OCI-LY3 (cell line): Measurements from ENCODE around the gene ATG7.
A peak's percentile ranks its signal among the peaks of the same experiment; 100 is the strongest.

Experiments
- H2AFZ ChIP-seq: fragments of 200-600, 300-600 bp; shearing (Covaris generic); 2 replicates; pipeline ENCODE4 v1.6.0; 2014; ENCODE audit warnings: antibody characterized with exemption, low read depth, low read length
- H3K27ac ChIP-seq: fragments of 200-600, 300-600 bp; sonication (generic); 2 replicates; pipeline ENCODE4 v1.5.1; 2014; ENCODE audit warnings: mild to moderate bottlenecking, low read length, moderate library complexity, mixed read lengths
- H3K27me3 ChIP-seq: fragments of 200-600, 300-600 bp; sonication (generic); 2 replicates; pipeline ENCODE4 v1.6.1; 2014; ENCODE audit warnings: low read depth, low read length, mixed read lengths
- H3K36me3 ChIP-seq: fragments of 200-600, 300-600 bp; sonication (generic); replicated peaks from 2 replicates; pipeline ENCODE3; 2014; ENCODE audit warnings: low read depth, low read length, mixed read lengths
- H3K4me1 ChIP-seq: fragments of 300-600, 200-600 bp; sonication (generic); 2 replicates; pipeline ENCODE4 v1.6.1; 2014; ENCODE audit warnings: low read length, mixed read lengths
- H3K4me2 ChIP-seq: fragments of 200-600, 300-600 bp; sonication (generic); 2 replicates; pipeline ENCODE4 v1.6.1; 2014; ENCODE audit warnings: low read length, mixed read lengths
- H3K4me3 ChIP-seq: fragments of 300-600, 200-600 bp; sonication (generic); 2 replicates; pipeline ENCODE4 v1.5.1; 2014; ENCODE audit warnings: antibody characterized with exemption, mild to moderate bottlenecking, low read length, moderate library complexity
- H3K79me2 ChIP-seq: fragments of 300-600, 200-600 bp; shearing (Covaris generic); 2 replicates; pipeline ENCODE4 v1.6.1; 2014; ENCODE audit warnings: mild to moderate bottlenecking, low read length, mixed read lengths
- H3K9ac ChIP-seq: fragments of 300-600, 200-600 bp; shearing (Covaris generic); 2 replicates; pipeline ENCODE4 v1.6.0; 2014; ENCODE audit warnings: mild to moderate bottlenecking, low read length, moderate library complexity
- H3K9me3 ChIP-seq: fragments of 200-600, 300-600 bp; shearing (Covaris generic); 2 replicates; pipeline ENCODE4 v1.6.1; 2014; ENCODE audit warnings: low read length, mixed read lengths; ENCODE audit not compliant: insufficient read depth
- H4K20me1 ChIP-seq: fragments of 200-600, 300-600 bp; sonication (generic); 2 replicates; pipeline ENCODE4 v1.6.1; 2016; ENCODE audit warnings: low read length, mixed read lengths; ENCODE audit not compliant: insufficient read depth
- EZH2phosphoT487 ChIP-seq: fragments of 200-600 bp; shearing (Covaris generic); IDR thresholded peaks from 2 replicates; pipeline ENCODE4 v1.6.1; 2018; ENCODE audit warnings: antibody characterized with exemption, mixed run types, low read depth
- TF ChIP-seq, protein P1 (sequence below): fragments of 200-600, 300-600 bp; sonication (generic); IDR thresholded peaks from 2 replicates; pipeline ENCODE4 v1.5.1; 2014; ENCODE audit warnings: antibody characterized with exemption, low read length, low read depth

Gene ATG7

DNA sequence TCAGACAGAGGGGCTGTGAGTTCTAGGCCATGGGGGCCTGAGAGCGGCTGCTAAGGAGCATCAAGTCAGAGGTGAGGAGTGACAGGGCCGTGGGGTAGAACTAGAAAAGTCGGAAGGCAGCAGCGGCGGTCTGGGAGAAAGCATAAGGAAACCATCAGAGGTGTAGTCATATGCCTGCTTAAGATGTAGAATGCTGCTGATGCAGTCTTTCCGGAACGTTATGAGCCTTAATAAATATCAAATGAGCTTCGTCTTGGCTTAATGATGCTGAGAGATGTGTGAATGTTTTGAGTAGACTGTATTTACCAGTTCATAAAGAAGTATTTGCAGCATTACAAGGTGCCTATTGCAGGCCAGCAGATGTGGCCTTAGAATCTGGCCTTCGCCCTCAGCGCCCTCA is 15.2 kb downstream of the ATG7 start:
- peaks cover 13% of the 10 kb centered on the region; the same call in 1 of the 2 replicates for H4K20me1 ChIP-seq
- peaks cover 30% of the 10 kb centered on the region for H3K4me1 ChIP-seq
- H3K9me3 ChIP-seq, result no peaks in the 10 kb centered on the region
- no peak overlapping the region for H3K27ac ChIP-seq
- H3K79me2 ChIP-seq, result peaks cover 4% of the 10 kb centered on the region; the same call in 1 of the 2 replicates
- H3K4me2 ChIP-seq, result no peak overlapping the region
- no peak overlapping the region for H3K4me3 ChIP-seq
- H2AFZ ChIP-seq, result no peak overlapping the region
- TF ChIP-seq EZH2phosphoT487, result no peak
- TF ChIP-seq, protein P1, sequence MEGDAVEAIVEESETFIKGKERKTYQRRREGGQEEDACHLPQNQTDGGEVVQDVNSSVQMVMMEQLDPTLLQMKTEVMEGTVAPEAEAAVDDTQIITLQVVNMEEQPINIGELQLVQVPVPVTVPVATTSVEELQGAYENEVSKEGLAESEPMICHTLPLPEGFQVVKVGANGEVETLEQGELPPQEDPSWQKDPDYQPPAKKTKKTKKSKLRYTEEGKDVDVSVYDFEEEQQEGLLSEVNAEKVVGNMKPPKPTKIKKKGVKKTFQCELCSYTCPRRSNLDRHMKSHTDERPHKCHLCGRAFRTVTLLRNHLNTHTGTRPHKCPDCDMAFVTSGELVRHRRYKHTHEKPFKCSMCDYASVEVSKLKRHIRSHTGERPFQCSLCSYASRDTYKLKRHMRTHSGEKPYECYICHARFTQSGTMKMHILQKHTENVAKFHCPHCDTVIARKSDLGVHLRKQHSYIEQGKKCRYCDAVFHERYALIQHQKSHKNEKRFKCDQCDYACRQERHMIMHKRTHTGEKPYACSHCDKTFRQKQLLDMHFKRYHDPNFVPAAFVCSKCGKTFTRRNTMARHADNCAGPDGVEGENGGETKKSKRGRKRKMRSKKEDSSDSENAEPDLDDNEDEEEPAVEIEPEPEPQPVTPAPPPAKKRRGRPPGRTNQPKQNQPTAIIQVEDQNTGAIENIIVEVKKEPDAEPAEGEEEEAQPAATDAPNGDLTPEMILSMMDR, result no peak
- peaks cover 28% of the 10 kb centered on the region for H3K36me3 ChIP-seq
- no peak overlapping the region for H3K9ac ChIP-seq
- no peaks in the 10 kb centered on the region for H3K27me3 ChIP-seq

DNA sequence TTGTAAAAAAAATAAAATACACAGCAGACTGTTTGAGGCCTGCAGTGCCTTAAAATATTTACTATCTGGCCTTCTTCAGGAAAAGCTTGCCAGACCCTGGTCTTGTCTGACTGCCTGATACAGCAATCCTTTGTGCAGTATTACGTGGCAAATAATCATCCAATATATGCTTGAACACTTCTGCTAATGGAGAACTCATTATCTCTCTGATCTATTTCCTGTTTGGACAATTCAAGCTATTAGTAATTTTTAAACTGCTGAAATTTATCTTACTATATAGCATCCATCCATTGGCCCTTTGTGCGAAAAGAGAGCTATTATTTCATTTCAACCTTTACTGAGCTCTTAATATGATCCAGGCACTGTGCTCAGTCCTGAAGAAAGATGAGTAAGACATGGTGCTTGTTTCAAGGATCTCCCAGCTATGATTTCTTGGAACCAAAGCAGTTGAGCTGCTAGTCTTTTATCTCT is 15.9 kb downstream of the ATG7 start:
- no peak for TF ChIP-seq EZH2phosphoT487
- TF ChIP-seq, protein P1, result no peak
- H3K36me3 ChIP-seq, result peaks cover 22% of the 10 kb centered on the region
- peaks cover 13% of the 10 kb centered on the region; the same call in 1 of the 2 replicates for H4K20me1 ChIP-seq
- no peaks in the 10 kb centered on the region for H3K27me3 ChIP-seq
- no peaks in the 10 kb centered on the region for H3K9me3 ChIP-seq
- H2AFZ ChIP-seq, result no peak overlapping the region
- peak overlapping the region; percentile 94; the same call in 1 of the 2 replicates for H3K4me2 ChIP-seq
- H3K4me3 ChIP-seq, result no peak overlapping the region
- H3K9ac ChIP-seq, result no peak overlapping the region
- no peak overlapping the region for H3K27ac ChIP-seq
- peaks cover 4% of the 10 kb centered on the region; the same call in 1 of the 2 replicates for H3K79me2 ChIP-seq
- peaks cover 30% of the 10 kb centered on the region for H3K4me1 ChIP-seq

DNA sequence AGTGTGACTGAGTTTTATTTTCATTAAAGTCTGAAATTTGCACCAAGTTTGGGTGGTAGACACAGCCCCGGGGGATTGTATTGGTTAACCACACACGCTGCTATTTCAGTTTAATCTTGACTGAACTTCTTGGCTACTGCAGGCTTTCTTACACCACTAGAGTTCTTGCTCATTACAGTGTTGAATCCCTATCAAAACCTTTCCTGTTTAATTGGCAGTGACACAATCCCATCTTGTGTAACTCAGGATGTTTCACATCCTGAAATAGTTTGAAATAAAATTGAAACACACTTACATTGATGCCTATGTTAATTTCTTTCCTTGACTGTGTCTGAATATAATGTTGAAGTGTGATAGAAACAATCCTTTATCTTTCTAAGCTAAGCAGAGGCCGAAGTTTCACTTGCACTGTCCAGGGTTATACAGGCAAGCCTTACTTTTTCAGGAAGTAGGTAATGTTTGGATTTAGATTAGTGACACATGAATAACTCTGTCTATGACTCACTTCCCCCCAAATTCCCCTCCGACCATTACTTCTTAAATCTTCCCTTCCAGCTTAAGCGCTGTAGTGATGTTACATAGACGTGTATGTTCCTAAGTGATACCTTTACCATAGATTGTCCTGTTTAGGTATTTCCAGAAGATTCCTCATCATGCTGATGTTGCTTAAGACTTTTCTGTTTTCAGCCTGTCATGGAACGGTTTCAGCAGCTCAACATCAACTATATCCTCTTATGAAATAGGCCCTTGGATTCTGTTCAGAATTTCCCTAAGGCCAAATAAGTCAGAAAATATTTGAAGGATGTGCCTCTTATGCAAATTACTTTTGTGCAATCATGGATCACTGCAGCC is 16.8 kb downstream of the ATG7 start:
- Histone ChIP-seq H3K4me2 (peak overlapping the region; percentile 94), H3K79me2 (peaks cover 4% of the 10 kb centered on the region; the same call in 1 of the 2 replicates), H3K4me1 (peaks cover 30% of the 10 kb centered on the region), H3K36me3 (peaks cover 19% of the 10 kb centered on the region), H3K27me3 (no peaks in the 10 kb centered on the region), H2AFZ (no peak overlapping the region), H3K4me3 (peak overlapping the region; percentile 64), H3K27ac (peak overlapping the region; percentile 66), H3K9ac (peak overlapping the region; percentile 2; the same call in 1 of the 2 replicates), H3K9me3 (no peaks in the 10 kb centered on the region), H4K20me1 (peaks cover 13% of the 10 kb centered on the region; the same call in 1 of the 2 replicates)
- no peak for TF ChIP-seq EZH2phosphoT487
- TF ChIP-seq, protein P1, result no peak

DNA sequence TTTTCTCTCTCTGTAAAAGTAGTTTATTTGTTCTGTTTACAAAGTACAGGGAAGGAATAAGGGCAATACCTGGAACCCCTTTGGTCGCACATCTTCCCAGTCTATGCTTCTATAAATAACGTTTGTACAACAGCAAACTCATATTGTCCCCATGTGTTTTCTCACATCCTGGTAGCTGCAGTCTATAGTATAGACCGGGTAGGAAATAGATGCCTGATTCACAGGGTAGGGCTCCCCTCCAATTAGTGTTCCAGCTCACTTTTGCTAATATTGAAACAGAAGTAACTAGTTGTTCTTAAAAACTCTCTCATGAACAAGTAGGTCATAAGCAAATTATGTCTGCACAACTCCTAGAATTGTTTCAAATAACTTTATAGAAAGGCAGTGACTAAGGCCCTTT is 17.7 kb downstream of the ATG7 start:
- peak overlapping the region; percentile 66; the same call in 1 of the 2 replicates for H3K27ac ChIP-seq
- H3K4me2 ChIP-seq, result peak overlapping the region; percentile 94
- no peaks in the 10 kb centered on the region for H3K27me3 ChIP-seq
- no peak overlapping the region for H3K9ac ChIP-seq
- H4K20me1 ChIP-seq, result peaks cover 13% of the 10 kb centered on the region; the same call in 1 of the 2 replicates
- H2AFZ ChIP-seq, result no peak overlapping the region
- no peak for TF ChIP-seq EZH2phosphoT487
- TF ChIP-seq, protein P1, result no peak
- H3K4me3 ChIP-seq, result peak overlapping the region; percentile 64; the same call in 1 of the 2 replicates
- peaks cover 19% of the 10 kb centered on the region for H3K36me3 ChIP-seq
- no peaks in the 10 kb centered on the region for H3K9me3 ChIP-seq
- H3K79me2 ChIP-seq, result peaks cover 4% of the 10 kb centered on the region; the same call in 1 of the 2 replicates
- peaks cover 30% of the 10 kb centered on the region for H3K4me1 ChIP-seq
